Astrocyte (in vitro differentiated cells and primary cell): ENCODE measurements around the gene METTL9.

Experiments used
- EZH2 ChIP-seq: IDR thresholded peaks from 2 replicates; pipeline ENCODE4 v1.6.1; 2012; ENCODE audit warnings: mild to moderate bottlenecking, low read length, inconsistent platforms; ENCODE audit not compliant: insufficient read depth
- TF ChIP-seq, protein P1 (sequence below): IDR thresholded peaks from 2 replicates; pipeline ENCODE4 v1.5.1; 2011; ENCODE audit warnings: low read depth, mild to moderate bottlenecking, inconsistent platforms, low read length, moderate library complexity; ENCODE audit not compliant: insufficient read depth

GRCh38 chr16:21704266-21704665, 104.9 kb downstream of the METTL9 start:
- TF ChIP-seq, protein P1, sequence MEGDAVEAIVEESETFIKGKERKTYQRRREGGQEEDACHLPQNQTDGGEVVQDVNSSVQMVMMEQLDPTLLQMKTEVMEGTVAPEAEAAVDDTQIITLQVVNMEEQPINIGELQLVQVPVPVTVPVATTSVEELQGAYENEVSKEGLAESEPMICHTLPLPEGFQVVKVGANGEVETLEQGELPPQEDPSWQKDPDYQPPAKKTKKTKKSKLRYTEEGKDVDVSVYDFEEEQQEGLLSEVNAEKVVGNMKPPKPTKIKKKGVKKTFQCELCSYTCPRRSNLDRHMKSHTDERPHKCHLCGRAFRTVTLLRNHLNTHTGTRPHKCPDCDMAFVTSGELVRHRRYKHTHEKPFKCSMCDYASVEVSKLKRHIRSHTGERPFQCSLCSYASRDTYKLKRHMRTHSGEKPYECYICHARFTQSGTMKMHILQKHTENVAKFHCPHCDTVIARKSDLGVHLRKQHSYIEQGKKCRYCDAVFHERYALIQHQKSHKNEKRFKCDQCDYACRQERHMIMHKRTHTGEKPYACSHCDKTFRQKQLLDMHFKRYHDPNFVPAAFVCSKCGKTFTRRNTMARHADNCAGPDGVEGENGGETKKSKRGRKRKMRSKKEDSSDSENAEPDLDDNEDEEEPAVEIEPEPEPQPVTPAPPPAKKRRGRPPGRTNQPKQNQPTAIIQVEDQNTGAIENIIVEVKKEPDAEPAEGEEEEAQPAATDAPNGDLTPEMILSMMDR = no peak
- TF ChIP-seq EZH2 = no peak
